ENCODE results near the gene TCERG1L.

TCERG1L gene

DNA sequence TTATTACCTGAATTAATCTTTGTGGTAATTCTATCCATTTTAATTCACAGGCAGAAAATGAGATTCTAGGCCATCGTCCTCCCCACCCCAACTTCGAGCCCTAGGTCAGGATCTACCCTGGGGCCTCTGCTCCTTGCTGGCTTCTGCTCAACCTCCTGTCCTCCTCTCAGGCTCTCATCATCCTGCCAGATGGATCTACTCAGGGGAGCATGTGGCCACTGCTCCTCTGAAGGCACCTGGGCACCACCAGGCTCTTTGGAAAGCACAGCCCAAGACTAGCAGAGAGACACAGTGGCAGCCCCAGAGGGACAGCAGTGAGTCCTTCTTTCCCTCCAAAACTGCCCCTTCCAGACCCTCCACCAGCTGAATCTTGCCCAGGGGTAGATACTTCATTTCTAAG lies 248.2 kb downstream of the TCERG1L start:
- Histone ChIP-seq H3K79me2 (ENCODE audit: insufficient read depth, low read length) (no peaks in the 10 kb centered on the region), H3K9me2 (replicated peaks; ENCODE audit: insufficient read depth, low read length) (no peaks in the 10 kb centered on the region), H4K20me1 (ENCODE audit: low read depth, low read length) (no peaks in the 10 kb centered on the region), H3K36me3 (ENCODE audit: low read length) (no peaks in the 10 kb centered on the region), H3K9me3 (ENCODE audit: insufficient read depth, low read length) (no peaks in the 10 kb centered on the region), H2AFZ (ENCODE audit: low read depth, low read length, severe bottlenecking) (no peak overlapping the region), H3K9ac (ENCODE audit: low read length) (no peak overlapping the region), H3K27ac (ENCODE audit: low read depth, low read length) (no peak overlapping the region), H3F3A (ENCODE audit: insufficient read depth) (no peaks in the 10 kb centered on the region), H3K4me3 (ENCODE audit: insufficient read depth, low read length, poor library complexity, severe bottlenecking) (no peak overlapping the region), H3K4me2 (ENCODE audit: low read depth, low read length, poor library complexity, severe bottlenecking) (no peak overlapping the region), H3K27me3 (ENCODE audit: low read length) (no peaks in the 10 kb centered on the region)
- no peak for TF ChIP-seq EZH2phosphoT487 (conservative IDR thresholded peaks at IDR 0.05; ENCODE audit: low read length)
- TF ChIP-seq, protein P1, sequence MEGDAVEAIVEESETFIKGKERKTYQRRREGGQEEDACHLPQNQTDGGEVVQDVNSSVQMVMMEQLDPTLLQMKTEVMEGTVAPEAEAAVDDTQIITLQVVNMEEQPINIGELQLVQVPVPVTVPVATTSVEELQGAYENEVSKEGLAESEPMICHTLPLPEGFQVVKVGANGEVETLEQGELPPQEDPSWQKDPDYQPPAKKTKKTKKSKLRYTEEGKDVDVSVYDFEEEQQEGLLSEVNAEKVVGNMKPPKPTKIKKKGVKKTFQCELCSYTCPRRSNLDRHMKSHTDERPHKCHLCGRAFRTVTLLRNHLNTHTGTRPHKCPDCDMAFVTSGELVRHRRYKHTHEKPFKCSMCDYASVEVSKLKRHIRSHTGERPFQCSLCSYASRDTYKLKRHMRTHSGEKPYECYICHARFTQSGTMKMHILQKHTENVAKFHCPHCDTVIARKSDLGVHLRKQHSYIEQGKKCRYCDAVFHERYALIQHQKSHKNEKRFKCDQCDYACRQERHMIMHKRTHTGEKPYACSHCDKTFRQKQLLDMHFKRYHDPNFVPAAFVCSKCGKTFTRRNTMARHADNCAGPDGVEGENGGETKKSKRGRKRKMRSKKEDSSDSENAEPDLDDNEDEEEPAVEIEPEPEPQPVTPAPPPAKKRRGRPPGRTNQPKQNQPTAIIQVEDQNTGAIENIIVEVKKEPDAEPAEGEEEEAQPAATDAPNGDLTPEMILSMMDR (IDR thresholded peaks at IDR 0.05; ENCODE audit: insufficient read depth, low read length, poor library complexity, severe bottlenecking), result no peak

- Histone ChIP-seq H3K9ac (ENCODE audit: low read length) (no peak overlapping the region), H4K20me1 (ENCODE audit: low read depth, low read length) (no peaks in the 10 kb centered on the region), H3K27ac (ENCODE audit: low read depth, low read length) (no peak overlapping the region), H3K9me3 (ENCODE audit: insufficient read depth, low read length) (no peaks in the 10 kb centered on the region), H3K79me2 (ENCODE audit: insufficient read depth, low read length) (no peaks in the 10 kb centered on the region), H3K27me3 (ENCODE audit: low read length) (no peaks in the 10 kb centered on the region), H3K36me3 (ENCODE audit: low read length) (no peaks in the 10 kb centered on the region), H3K9me2 (replicated peaks; ENCODE audit: insufficient read depth, low read length) (no peaks in the 10 kb centered on the region), H3K4me2 (ENCODE audit: low read depth, low read length, poor library complexity, severe bottlenecking) (no peak overlapping the region), H3F3A (ENCODE audit: insufficient read depth) (no peaks in the 10 kb centered on the region), H2AFZ (ENCODE audit: low read depth, low read length, severe bottlenecking) (no peak overlapping the region), H3K4me3 (ENCODE audit: insufficient read depth, low read length, poor library complexity, severe bottlenecking) (no peak overlapping the region)
- no peak for TF ChIP-seq EZH2phosphoT487 (conservative IDR thresholded peaks at IDR 0.05; ENCODE audit: low read length)
Observed at GRCh38 chr10:131062621-131063260, 248.8 kb downstream of the TCERG1L start.

GRCh38 chr10:131061216-131061615 lies 250.3 kb downstream of the TCERG1L start:
- Histone ChIP-seq H3K79me2 (ENCODE audit: insufficient read depth, low read length) (no peaks in the 10 kb centered on the region), H3K36me3 (ENCODE audit: low read length) (no peaks in the 10 kb centered on the region), H4K20me1 (ENCODE audit: low read depth, low read length) (no peaks in the 10 kb centered on the region), H2AFZ (ENCODE audit: low read depth, low read length, severe bottlenecking) (no peak overlapping the region), H3K27ac (ENCODE audit: low read depth, low read length) (no peak overlapping the region), H3K9ac (ENCODE audit: low read length) (no peak overlapping the region), H3K9me3 (ENCODE audit: insufficient read depth, low read length) (no peaks in the 10 kb centered on the region), H3F3A (ENCODE audit: insufficient read depth) (no peaks in the 10 kb centered on the region), H3K9me2 (replicated peaks; ENCODE audit: insufficient read depth, low read length) (no peaks in the 10 kb centered on the region), H3K4me3 (ENCODE audit: insufficient read depth, low read length, poor library complexity, severe bottlenecking) (no peak overlapping the region), H3K4me2 (ENCODE audit: low read depth, low read length, poor library complexity, severe bottlenecking) (no peak overlapping the region), H3K27me3 (ENCODE audit: low read length) (no peaks in the 10 kb centered on the region)
- TF ChIP-seq, protein P1 (IDR thresholded peaks at IDR 0.05; ENCODE audit: insufficient read depth, low read length, poor library complexity, severe bottlenecking), result no peak
- TF ChIP-seq EZH2phosphoT487 (conservative IDR thresholded peaks at IDR 0.05; ENCODE audit: low read length), result no peak

DNA sequence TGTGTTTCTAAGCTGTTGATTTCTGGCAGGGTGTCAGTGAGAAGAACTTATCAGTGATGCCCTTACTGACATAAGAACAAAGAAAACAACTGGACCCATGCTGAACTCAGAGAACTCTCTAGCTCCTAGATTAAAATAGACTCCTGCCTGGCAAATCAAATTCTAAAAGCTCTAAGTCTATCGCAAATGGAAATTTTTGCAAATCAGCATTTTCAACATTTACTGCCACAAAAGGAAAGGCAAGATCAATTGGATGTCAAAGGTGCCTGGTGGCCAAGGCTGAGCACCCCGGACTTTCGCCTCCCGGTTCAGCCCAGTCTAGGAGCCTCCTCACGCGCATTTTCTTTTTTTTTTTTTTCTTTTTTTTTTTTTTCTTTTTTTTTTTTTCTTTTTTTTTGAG lies 251.6 kb downstream of the TCERG1L start:
- Histone ChIP-seq H3K27me3 (ENCODE audit: low read length) (no peaks in the 10 kb centered on the region), H3K36me3 (ENCODE audit: low read length) (no peaks in the 10 kb centered on the region), H3K4me3 (ENCODE audit: insufficient read depth, low read length, poor library complexity, severe bottlenecking) (no peak overlapping the region), H2AFZ (ENCODE audit: low read depth, low read length, severe bottlenecking) (no peak overlapping the region), H3K9ac (ENCODE audit: low read length) (no peak overlapping the region), H3K9me2 (replicated peaks; ENCODE audit: insufficient read depth, low read length) (no peaks in the 10 kb centered on the region), H3K9me3 (ENCODE audit: insufficient read depth, low read length) (no peaks in the 10 kb centered on the region), H3K4me2 (ENCODE audit: low read depth, low read length, poor library complexity, severe bottlenecking) (no peak overlapping the region), H3F3A (ENCODE audit: insufficient read depth) (no peaks in the 10 kb centered on the region), H3K27ac (ENCODE audit: low read depth, low read length) (no peak overlapping the region), H4K20me1 (ENCODE audit: low read depth, low read length) (no peaks in the 10 kb centered on the region), H3K79me2 (ENCODE audit: insufficient read depth, low read length) (no peaks in the 10 kb centered on the region)
- TF ChIP-seq, protein P1 (IDR thresholded peaks at IDR 0.05; ENCODE audit: insufficient read depth, low read length, poor library complexity, severe bottlenecking), result no peak
- no peak for TF ChIP-seq EZH2phosphoT487 (conservative IDR thresholded peaks at IDR 0.05; ENCODE audit: low read length)

Data from SU-DHL-6 (cell line).